Lower lobe of right lung (tissue), 2 donors: ENCODE measurements around the gene ACAT2. TPM values are rescaled to one million over a fixed set of nuclear protein-coding genes. Genes with fewer than 3 reads are reported as not detected.
"Not testable (repeated sequence)": the region's sequence is repeated elsewhere in the genome, so short reads cannot be mapped to it uniquely, and the experiment has no call there.

ENCODE experiments used
- ATAC-seq, 2 donors: fragments of 200-7000 bp; cut with Tn5 transposase; one replicate each; pipeline ENCODE4 v1.9.1; 2020 to 2022; ENCODE audit warnings: mild to moderate bottlenecking in 2 of 2, moderate library complexity in 2 of 2
- DNase-seq: peaks from one replicate; pipeline ENCODE4 v3.0.0-alpha.2; 2020
- H3K27ac ChIP-seq: fragments of 200-600 bp; one replicate; pipeline ENCODE4 v1.8.0; 2022
- H3K27me3 ChIP-seq: fragments of 200-600 bp; one replicate; pipeline ENCODE4 v1.8.0; 2022; ENCODE audit warnings: low read depth
- H3K36me3 ChIP-seq: fragments of 200-600 bp; one replicate; pipeline ENCODE4 v1.8.0; 2022; ENCODE audit warnings: mild to moderate bottlenecking
- H3K4me1 ChIP-seq: fragments of 200-600 bp; one replicate; pipeline ENCODE4 v1.8.0; 2022
- H3K4me3 ChIP-seq: fragments of 200-600 bp; one replicate; pipeline ENCODE4 v1.8.0; 2022; ENCODE audit warnings: mild to moderate bottlenecking
- H3K9me3 ChIP-seq: fragments of 200-600 bp; one replicate; pipeline ENCODE4 v1.8.0; 2022
- intact Hi-C: fragments of 100-400 bp; cut with DNase I; formaldehyde crosslinking; loops from one replicate; pipeline ENCODE4 v1.11.0; 2022
- total RNA-seq: library from RNA; stranded (reverse); fragmentation: NEBNext Ultra II Directional; extraction: Animal tissue kit (Norgen Biotek cat#: 25700); gene quantifications from one replicate; pipeline ENCODE4 v1.2.1, GENCODE V29; 2021
- TF ChIP-seq, protein P1 (sequence below): fragments of 200-600 bp; IDR thresholded peaks from one replicate; pipeline ENCODE4 v1.8.0; 2022; ENCODE audit warnings: antibody characterized with exemption, mild to moderate bottlenecking
- donor health status: DM: no; HTN: yes; CAD: no; lungs with severe emphysema.

Gene ACAT2
- total RNA-seq, 1 donor from 2014 or later = 42.4 TPM

DNA sequence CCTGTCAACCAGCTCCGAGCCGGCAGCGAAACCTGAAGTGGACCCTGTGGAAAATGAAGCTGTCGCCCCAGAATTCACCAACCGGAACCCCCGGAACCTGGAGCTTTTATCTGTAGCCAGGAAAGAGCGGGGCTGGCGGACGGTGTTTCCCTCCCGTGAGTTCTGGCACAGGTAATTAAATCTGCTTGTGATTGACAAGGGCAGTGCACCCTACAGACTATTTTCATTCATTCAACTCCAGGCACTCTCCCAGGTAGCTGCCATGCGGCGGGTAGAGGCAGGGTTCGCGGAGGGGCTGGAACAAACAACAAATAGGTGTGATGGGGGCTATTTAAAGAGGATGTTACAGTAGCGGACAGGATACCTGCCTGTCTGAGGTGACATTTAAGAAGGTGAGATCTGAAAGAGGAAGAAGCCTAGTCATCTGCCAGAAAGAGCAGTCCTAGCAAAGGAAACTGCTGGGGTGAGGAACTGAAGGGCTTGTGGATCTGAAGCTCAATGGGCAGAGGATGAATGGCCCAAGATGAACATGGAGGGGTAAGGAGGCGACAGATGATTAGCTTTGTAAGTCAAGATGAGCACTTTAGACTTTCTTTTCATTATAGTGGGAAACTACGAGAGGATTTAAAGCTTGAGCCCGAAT, 29.2 kb downstream of the ACAT2 start:
- Histone ChIP-seq H3K27ac (peak overlapping the region; percentile 91), H3K4me1 (peaks cover 42% of the 10 kb centered on the region), H3K27me3 (no peaks in the 10 kb centered on the region), H3K9me3 (no peaks in the 10 kb centered on the region), H3K4me3 (peak overlapping the region; percentile 99), H3K36me3 (peaks cover 51% of the 10 kb centered on the region)
- ATAC-seq (no peak), DNase-seq (no peak)
- TF ChIP-seq, protein P1, sequence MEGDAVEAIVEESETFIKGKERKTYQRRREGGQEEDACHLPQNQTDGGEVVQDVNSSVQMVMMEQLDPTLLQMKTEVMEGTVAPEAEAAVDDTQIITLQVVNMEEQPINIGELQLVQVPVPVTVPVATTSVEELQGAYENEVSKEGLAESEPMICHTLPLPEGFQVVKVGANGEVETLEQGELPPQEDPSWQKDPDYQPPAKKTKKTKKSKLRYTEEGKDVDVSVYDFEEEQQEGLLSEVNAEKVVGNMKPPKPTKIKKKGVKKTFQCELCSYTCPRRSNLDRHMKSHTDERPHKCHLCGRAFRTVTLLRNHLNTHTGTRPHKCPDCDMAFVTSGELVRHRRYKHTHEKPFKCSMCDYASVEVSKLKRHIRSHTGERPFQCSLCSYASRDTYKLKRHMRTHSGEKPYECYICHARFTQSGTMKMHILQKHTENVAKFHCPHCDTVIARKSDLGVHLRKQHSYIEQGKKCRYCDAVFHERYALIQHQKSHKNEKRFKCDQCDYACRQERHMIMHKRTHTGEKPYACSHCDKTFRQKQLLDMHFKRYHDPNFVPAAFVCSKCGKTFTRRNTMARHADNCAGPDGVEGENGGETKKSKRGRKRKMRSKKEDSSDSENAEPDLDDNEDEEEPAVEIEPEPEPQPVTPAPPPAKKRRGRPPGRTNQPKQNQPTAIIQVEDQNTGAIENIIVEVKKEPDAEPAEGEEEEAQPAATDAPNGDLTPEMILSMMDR = no peak
- intact Hi-C loops = no loop called here

DNA sequence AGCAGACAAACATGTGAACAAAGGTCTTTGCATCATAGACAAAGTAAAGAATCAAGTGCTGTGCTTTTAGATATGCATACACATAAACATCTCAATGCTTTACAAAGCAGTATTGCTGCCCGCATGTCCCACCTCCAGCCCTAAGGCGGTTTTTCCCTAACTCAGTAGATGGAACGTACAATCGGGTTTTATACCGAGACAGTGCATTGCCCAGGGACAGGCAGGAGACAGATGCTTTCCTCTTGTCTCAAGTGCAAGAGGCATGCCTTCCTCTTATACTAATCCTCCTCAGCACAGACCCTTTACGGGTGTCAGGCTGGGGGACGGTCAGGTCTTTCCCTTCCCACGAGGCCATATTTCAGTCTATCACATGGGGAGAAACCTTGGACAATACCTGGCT, 33.1 kb downstream of the ACAT2 start:
- H3K4me3 ChIP-seq, intact Hi-C loops, DNase-seq, H3K9me3 ChIP-seq, ATAC-seq, H3K27me3 ChIP-seq: not testable (repeated sequence)
- H3K36me3 ChIP-seq = peaks cover 70% of the 10 kb centered on the region
- H3K27ac ChIP-seq = peak overlapping the region; percentile 61
- H3K4me1 ChIP-seq = peaks cover 19% of the 10 kb centered on the region

DNA sequence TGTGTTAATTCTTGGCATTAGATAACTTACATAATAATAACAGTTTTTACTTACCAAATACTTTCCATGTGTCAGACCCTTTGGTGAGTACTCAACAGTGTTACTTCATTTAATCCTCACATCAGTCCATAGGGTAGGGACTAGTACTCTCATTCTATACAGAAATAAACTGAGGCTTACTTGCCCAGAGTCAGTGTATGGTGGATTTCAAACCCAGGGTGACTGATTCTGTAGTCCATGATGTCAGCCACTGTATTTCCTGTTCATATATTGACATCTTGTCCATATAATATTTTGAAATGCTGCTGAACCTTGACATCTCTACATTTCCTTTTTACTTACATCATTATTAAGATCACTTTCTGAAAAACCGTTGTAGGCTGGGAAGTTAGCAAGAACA, 35.7 kb downstream of the ACAT2 start:
- H3K27me3 ChIP-seq = no peaks in the 10 kb centered on the region
- no peak overlapping the region for H3K4me3 ChIP-seq
- peaks cover 69% of the 10 kb centered on the region for H3K36me3 ChIP-seq
- TF ChIP-seq, protein P1 = no peak
- no peak overlapping the region for H3K27ac ChIP-seq
- DNase-seq = no peak
- H3K9me3 ChIP-seq = no peaks in the 10 kb centered on the region
- peaks cover 3% of the 10 kb centered on the region for H3K4me1 ChIP-seq
- intact Hi-C loops = no loop called here
- ATAC-seq = no peak

DNA sequence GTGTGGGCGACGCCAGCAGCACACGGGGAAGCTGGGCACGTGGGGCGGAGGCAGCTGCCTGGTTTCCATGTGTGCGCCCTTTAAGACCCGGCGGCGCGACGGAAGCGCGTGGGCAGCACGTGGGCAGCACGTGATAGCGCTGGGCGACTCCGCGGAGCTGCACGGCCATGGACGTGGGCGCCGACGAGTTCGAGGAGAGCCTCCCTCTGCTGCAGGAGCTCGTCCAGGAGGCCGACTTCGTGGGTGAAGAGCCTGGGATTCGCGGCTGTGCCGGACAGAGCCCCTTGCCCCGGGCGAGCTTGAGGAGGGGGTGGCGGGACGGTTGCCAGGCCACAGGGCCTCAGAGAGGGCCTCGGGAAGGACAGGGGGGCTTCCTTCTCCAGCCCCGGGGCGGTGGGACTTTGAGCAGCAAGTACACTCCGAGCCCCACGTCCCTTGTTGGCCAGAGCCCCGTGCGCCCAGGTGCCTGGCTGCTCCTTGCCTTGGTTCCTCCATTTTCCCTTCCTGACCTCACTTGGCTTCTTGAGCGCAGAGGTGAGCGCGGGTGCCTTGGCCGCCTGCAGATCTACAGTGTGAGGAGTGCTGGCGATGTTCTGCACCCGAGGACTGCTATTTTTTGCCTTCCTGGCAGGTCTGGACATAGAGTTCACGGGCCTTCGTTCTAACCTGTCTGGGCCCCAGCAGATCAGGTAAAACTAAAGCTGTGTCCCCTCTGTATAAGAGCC, 38.5 kb downstream of the ACAT2 start, which contains the start of gene PNLDC1:
Gene PNLDC1, plus strand, starts transcription at position 136 of the 725 bp plus-strand sequence. Its CDS starts 32 bp downstream, at position 168.
- DNase-seq = no peak
- no peaks in the 10 kb centered on the region for H3K9me3 ChIP-seq
- ATAC-seq = no peak

DNA sequence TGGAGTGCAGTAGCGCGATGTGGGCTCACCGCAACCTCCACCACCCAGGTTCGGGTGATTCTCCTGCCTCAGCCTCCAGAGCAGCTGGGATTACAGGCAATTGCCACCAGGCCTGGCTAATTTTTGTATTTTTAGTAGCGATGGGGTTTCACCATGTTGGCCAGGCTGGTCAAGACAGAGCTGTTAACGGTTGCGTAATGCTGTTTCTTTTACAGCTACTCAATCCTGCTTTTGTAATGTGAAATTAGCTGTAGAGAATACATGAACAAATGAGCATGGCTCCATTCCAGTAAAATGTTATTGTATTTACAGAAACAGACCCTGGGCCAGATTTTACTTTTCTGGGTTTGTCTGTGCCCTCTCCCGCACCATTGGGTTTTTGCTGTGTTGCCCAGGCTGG, 40.1 kb downstream of the ACAT2 start:
- Histone ChIP-seq H3K36me3 (peaks cover 32% of the 10 kb centered on the region), H3K4me1 (no peaks in the 10 kb centered on the region), H3K27ac (no peak overlapping the region), H3K27me3 (no peaks in the 10 kb centered on the region), H3K9me3 (no peaks in the 10 kb centered on the region), H3K4me3 (no peak overlapping the region)
- ATAC-seq = peak in 1 of 2 donors; percentile 39
- intact Hi-C loops = no loop called here
- no peak for DNase-seq
- TF ChIP-seq, protein P1 = no peak

More for the DNA sequence above, 38.5 kb downstream of the ACAT2 start, which contains the start of gene PNLDC1:
- Histone ChIP-seq H3K36me3 (peaks cover 44% of the 10 kb centered on the region), H3K27ac (no peak within 1 kb of the TSS), H3K4me1 (no peaks in the 10 kb centered on the region), H3K4me3 (no peak within 1 kb of the TSS), H3K27me3 (no peaks in the 10 kb centered on the region)
- intact Hi-C loops = no loop called here
- TF ChIP-seq, protein P1 = no peak

DNA sequence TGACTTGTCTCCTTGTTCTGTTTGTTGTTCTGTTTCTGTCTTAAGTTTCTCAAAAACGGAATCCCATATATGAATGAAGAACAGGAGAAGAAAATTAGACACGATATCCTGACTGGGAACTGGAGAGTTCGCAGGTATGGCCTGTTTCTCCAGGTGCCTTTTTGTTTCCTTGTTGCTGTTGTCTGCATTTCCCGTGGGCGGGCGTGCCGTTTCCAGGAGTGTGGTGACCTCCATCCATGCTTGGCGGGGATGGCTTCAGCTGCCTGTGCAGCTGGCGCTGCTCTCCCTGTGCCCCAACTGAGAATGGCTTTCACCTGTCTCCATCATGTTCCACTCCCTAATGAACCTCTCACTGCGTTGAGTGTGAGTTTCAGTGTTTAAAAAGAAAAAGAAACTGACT, 42.7 kb downstream of the ACAT2 start:
- Histone ChIP-seq H3K27ac (no peak overlapping the region), H3K4me1 (no peaks in the 10 kb centered on the region), H3K9me3 (no peaks in the 10 kb centered on the region), H3K4me3 (no peak overlapping the region), H3K27me3 (no peaks in the 10 kb centered on the region), H3K36me3 (peaks cover 6% of the 10 kb centered on the region)
- no peak for ATAC-seq
- TF ChIP-seq, protein P1 = no peak
- DNase-seq = peak; percentile 14
- intact Hi-C loops = no loop called here
